ENCODE data around the gene C3orf20. TPM values are rescaled to one million over a fixed set of nuclear protein-coding genes. Genes with fewer than 3 reads are reported as not detected.

The C3orf20 gene
- total RNA-seq, 1 experiment from 2014 or later: not detected

- TF ChIP-seq AFF4 (CRISPR knock-in tag; IDR thresholded peaks at IDR 0.05; ENCODE audit: borderline replicate concordance) (no peak), KAT7 (CRISPR knock-in tag; IDR thresholded peaks at IDR 0.05; ENCODE audit: borderline replicate concordance) (no peak), ATF6 (CRISPR knock-in tag; IDR thresholded peaks at IDR 0.05) (no peak)
Observed at GRCh38 chr3:14716591-14716990, 41.6 kb downstream of the C3orf20 start (continued).

GRCh38 chr3:14717307-14717706, 42.4 kb downstream of the C3orf20 start:
- ChIA-PET POLR2A (no interaction called here), CTCF (interaction anchor here (0.8 to 1.4 kb wide), 3 partner anchors 43 to 204 kb away, joined by 3 to 8 read pairs (median 4); no protein-coding TSS in a partner anchor)
- peaks cover 6% of the 10 kb centered on the region for H3K27me3 Mint-ChIP-seq (ENCODE audit: low read depth)
- no peak overlapping the region for H3K4me3 Mint-ChIP-seq
- H3K9me3 Mint-ChIP-seq: peaks cover 8% of the 10 kb centered on the region
- no peak overlapping the region for H3K27ac Mint-ChIP-seq
- ATAC-seq (peak; percentile 57), DNase-seq (ENCODE audit: low spot score) (no peak)
- no peaks in the 10 kb centered on the region for H3K36me3 Mint-ChIP-seq
- no peaks in the 10 kb centered on the region for H3K4me1 Mint-ChIP-seq
- TF ChIP-seq ZNF281 (CRISPR knock-in tag; IDR thresholded peaks at IDR 0.05): no peak
- no peak for TF ChIP-seq SP1 (CRISPR knock-in tag; conservative IDR thresholded peaks at IDR 0.05)
- TF ChIP-seq ZNF121 (CRISPR knock-in tag; IDR thresholded peaks at IDR 0.05): no peak
- TF ChIP-seq FOXP1 (CRISPR knock-in tag; IDR thresholded peaks at IDR 0.05; ENCODE audit: borderline replicate concordance): no peak
- no peak for TF ChIP-seq TCF7 (CRISPR knock-in tag; IDR thresholded peaks at IDR 0.05; ENCODE audit: low read depth)
- TF ChIP-seq ARID4B (CRISPR knock-in tag; IDR thresholded peaks at IDR 0.05; ENCODE audit: borderline replicate concordance): no peak
- TF ChIP-seq HMGA2 (CRISPR knock-in tag; IDR thresholded peaks at IDR 0.05): no peak
- TF ChIP-seq ZBTB43 (CRISPR knock-in tag; IDR thresholded peaks at IDR 0.05): no peak
- TF ChIP-seq ATF1 (CRISPR knock-in tag; IDR thresholded peaks at IDR 0.05): no peak
- TF ChIP-seq PRRX2 (CRISPR knock-in tag; IDR thresholded peaks at IDR 0.05): no peak
- TF ChIP-seq MYBL2 (CRISPR knock-in tag; IDR thresholded peaks at IDR 0.05): no peak
- no peak for TF ChIP-seq EMX1 (CRISPR knock-in tag; IDR thresholded peaks at IDR 0.05)
- no peak for TF ChIP-seq ZNF232 (CRISPR knock-in tag; IDR thresholded peaks at IDR 0.05)
- TF ChIP-seq GABPB1 (CRISPR knock-in tag; IDR thresholded peaks at IDR 0.05): no peak
- no peak for TF ChIP-seq ZNF396 (CRISPR knock-in tag; IDR thresholded peaks at IDR 0.05; ENCODE audit: borderline replicate concordance)
- TF ChIP-seq E2F1 (CRISPR knock-in tag; IDR thresholded peaks at IDR 0.05): no peak
- no peak for TF ChIP-seq ZBTB21 (CRISPR knock-in tag; IDR thresholded peaks at IDR 0.05; ENCODE audit: borderline replicate concordance)

Measured in WTC11 (cell line).